Fibroblast of skin of back (primary cell): ENCODE measurements around the gene HDX. TPM values are rescaled to one million over a fixed set of nuclear protein-coding genes. Genes with fewer than 3 reads are reported as not detected.
"Not testable (repeated sequence)": the region's sequence is repeated elsewhere in the genome, so short reads cannot be mapped to it uniquely, and the experiment has no call there.

Experiments
- DNase-seq: peaks from one replicate; pipeline ENCODE4 v3.0.0-alpha.2; 2013
- polyA plus RNA-seq, 2 experiments: library from polyadenylated mRNA; unstranded; fragments of 120-200 nt; gene quantifications; one replicate each; pipeline ENCODE4 v1.2.1, GENCODE V29; 2013; ENCODE audit not compliant: insufficient read length in 2 of 2

HDX gene, protein sequence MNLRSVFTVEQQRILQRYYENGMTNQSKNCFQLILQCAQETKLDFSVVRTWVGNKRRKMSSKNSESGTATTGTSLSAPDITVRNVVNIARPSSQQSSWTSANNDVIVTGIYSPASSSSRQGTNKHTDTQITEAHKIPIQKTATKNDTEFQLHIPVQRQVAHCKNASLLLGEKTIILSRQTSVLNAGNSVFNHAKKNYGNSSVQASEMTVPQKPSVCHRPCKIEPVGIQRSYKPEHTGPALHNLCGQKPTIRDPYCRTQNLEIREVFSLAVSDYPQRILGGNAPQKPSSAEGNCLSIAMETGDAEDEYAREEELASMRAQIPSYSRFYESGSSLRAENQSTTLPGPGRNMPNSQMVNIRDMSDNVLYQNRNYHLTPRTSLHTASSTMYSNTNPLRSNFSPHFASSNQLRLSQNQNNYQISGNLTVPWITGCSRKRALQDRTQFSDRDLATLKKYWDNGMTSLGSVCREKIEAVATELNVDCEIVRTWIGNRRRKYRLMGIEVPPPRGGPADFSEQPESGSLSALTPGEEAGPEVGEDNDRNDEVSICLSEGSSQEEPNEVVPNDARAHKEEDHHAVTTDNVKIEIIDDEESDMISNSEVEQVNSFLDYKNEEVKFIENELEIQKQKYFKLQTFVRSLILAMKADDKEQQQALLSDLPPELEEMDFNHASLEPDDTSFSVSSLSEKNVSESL
- 3.3 TPM for polyA plus RNA-seq (2013, experiment 1 of 2; ENCODE audit: insufficient read length)
- 2.5 TPM for polyA plus RNA-seq (2013, experiment 2 of 2; ENCODE audit: insufficient read length)

DNA sequence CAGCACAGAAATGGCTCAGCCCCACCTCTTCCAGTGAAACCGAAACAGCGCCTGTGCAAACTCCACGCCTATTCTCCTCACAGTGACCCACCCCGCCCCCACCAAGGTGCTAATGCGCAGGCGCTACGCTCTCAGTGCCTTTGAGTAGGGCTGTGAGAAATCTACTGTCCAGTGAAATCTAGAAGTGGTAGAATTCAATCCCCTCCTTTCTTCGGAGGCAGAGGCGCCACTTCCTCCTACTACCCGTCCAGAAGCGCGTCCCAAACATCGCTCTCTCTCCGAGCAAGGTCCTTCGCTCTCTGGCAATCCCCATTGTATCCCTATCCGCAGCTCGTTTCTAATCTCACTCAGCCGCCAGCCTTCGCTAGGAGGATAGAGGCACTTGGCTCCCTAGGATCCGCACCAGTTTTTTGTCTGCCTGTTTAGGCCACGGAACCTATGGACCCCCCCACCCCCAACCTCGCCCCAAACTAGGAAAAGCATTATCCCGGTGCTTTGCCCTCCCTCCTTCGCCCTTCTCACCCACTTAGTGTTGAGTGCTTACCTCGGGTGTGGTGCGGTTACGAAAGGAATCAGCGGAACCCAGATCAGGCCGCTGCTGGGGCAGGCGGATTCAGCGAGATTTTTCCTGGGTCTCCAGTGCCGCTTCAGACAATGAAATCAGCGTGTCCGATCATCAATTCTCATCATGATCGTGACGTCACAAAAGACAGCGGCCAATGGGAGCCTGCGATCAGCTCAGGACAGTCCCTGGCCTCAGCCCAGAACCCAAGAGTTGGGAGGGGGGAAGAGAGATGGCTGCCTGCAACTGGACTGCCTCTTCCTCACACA, at the start of gene HDX:
Gene HDX (minus strand): TSS at position 656 of the 831 bp plus-strand sequence. CDS start 27,056 bp downstream, outside the sequence.
- peak; percentile 86 for DNase-seq

DNA sequence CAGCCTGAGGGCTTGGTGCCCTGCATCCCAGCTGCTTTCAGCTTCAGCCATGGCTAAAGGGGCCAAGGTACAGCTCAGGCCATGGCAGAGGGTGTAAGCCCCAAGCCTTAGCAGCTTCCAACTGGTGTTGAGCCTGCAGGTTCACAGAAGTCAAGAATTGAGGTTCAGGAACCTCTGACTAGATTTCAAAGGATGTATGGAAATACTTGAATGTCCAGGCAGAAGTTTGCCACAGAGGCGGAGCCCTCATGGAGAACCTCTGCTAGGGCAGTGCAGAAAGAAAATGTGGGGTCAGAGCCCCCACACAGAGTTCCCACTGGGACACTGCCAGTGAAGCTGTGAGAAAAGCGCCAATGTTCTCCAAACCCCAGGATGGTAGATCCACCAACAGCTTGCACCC, 39.1 kb upstream of the HDX start:
- DNase-seq: not testable (repeated sequence)

DNA sequence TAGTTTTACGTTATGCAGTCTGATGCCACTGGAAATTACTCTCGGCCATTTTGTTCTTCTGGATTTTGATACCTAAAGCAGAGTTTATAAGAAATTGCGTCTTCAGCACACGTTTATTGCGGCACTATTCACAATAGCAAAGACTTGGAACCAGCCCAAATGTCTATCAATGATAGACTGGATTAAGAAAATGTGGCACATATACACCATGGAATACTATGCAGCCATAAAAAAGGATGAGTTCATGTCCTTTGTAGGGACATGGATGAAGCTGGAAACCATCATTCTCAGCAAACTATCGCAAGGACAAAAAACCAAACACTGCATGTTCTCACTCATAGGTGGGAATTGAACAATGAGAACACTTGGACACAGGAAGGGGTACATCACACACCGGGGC, 35.4 kb upstream of the HDX start:
- DNase-seq: not testable (repeated sequence)

DNA sequence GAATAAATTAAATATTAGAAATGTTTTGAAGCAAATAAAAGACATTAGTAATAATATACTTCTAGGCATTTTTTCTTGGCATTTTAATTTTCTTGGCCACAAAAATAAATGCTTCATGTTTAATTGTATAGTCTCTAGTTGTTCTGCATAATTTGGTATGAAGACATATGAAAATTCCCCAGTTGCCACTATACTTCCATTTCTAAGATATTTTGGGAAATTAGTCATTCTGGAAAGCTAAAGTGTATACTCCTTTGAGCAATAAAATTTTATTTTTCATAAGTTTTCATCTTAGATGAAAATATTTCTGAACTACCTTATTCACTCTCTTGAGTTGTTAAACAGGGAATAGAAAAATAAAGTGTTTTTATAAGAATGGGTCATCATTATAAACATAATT, 13.8 kb downstream of the HDX start:
- no peak for DNase-seq

DNA sequence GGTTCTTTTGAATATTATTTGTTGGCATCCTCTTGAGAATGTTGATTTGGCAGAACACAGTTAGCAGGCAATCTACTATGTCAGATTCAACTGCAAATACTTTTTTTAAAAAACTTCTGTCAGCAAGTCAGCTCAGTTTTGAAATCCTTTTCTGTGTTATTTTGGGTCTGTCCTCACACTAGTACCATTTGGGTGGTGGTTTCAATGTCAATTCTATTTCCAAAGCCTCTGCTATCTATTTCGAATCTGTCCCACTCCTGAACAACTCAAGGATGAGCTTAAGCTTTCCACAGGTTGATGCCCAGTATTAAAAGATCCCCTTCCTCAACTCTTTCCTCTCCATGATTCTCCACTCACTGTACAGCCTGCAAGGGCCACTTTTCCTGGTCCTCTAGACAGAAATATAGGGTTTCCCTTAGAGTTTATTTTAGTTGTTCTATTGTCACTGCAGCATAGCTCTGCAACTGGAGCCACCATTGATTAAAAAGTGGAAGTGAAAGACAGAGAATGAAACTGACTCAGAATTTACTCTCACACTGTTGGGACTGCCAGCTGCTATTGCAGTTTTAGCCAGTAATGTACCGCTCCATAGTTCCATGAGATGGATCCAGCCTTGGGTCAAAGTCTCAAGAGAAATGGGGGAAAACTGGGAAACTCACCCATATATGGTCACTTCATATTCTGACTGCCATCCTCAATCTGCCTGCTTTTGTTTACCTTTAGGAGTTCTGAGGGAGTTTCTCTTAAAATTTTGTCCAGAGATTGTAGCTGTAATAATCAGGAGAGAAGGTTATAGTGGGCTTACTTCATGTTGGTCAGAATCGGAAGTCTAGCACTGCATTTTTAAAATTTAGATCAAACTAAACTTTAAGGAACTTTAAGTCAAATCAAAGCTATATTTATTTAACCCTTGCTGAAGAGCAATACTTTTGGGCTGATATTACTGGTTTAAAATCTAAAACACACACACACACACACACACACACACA, 14.6 kb downstream of the HDX start:
- no peak for DNase-seq

DNA sequence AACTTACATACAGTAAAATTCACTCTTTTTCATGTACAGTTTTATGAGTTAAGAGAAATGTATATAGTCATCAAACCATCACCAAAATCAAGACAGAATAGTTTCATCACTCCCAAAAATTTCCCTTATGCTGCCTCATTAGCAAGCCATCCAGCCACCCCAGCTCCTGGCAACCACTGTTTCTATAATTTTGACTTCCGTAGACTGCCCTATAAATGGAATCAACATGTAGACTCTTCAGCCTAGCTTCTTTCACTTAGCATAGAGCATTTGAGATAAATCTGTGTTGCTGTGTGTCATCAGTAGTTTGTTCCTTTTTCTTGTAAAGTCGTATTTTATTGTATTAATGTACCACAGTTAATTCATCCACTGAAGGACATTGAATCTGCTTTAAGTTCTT, 23.2 kb downstream of the HDX start:
- DNase-seq: no peak

DNA sequence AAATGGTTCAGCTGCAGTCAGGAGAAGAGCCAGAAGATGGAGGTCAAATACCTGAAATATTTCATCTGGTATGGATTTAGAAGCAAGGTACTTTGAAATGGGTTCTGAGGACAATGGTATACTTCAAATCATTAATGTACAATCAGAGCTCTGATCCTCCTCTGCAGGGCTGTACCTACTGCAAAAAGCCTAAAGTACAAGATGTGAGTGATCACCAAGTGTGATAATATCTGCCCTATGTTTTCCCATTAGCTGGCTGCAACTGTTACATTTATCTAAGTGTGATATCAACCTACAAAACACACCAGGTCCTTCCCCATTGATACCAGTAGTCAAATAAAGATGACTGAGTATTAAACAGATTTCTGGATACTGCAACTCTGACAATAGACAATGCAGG, 25.1 kb downstream of the HDX start:
- DNase-seq: no peak

DNA sequence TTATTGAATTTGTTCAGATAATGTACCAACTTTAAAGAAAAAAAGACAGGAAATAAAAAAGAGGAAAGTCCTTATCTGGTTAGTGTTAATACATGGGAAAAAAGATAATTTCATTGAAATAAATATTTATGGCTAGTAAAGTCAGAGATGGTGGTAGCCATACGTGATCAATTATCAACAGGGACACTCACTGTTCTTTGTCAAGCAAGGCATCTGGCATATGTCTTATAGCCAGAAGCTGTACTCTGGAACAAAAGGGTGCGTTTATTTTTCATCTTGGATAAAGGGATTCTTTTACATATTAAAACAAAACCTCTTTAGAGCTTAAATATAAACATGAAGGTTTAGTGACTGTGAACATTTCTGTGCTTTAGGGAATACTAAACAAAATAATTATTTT, 26.7 kb downstream of the HDX start:
- DNase-seq: no peak

DNA sequence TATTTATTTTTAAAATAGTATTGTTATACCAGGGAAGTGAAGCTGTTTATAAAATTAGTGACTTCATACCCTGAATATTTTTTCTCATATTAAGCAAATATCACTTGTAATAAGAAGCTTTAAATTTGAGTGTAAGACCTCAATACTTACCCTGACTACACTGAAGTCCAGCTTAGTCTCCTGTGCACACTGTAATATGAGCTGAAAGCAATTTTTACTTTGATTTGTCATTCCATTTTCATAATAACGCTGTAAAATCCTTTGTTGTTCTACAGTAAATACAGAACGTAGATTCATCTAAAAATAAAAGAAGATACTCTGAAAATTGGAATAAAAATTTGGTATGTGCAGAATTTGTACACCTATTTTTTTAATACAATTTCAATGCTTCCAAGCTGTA, 27.2 kb downstream of the HDX start:
- DNase-seq: no peak

DNA sequence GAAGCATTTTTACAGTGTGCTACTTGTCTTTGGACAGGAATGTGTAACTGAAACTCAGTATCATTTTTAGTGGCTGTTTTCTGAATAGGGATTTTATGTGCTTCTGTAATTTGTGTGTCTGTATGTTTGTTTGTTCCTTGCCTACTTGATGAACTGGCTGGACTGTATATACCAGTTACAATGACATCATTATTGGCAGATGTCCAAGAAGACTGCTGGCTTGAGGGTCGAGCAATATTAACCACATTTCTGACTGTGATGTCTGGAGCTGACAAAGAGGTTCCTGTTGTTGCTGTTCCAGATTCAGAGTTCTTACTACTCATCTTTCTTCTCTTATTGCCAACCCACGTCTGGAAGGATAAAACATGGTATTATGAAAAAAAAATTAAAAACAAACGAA, 33.0 kb downstream of the HDX start:
- DNase-seq: peak; percentile 17

DNA sequence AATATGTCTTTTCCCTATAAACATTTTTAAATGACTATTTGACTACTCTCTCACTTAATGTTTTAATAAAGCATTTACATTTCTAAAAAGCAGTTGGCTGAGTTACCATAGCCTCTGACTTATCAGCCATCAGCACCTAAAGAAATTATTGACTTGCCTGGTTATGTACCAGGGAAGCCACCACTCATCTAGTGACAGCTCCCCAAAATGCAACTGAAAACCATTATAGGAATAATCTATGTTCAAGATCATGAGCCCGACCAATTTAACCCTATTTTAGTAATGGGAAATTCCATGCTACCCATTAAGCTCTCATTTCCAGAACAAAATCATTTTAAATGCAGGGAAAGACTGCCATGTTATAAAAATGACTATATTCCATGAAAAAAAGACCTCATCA, 34.4 kb downstream of the HDX start:
- DNase-seq: no peak

DNA sequence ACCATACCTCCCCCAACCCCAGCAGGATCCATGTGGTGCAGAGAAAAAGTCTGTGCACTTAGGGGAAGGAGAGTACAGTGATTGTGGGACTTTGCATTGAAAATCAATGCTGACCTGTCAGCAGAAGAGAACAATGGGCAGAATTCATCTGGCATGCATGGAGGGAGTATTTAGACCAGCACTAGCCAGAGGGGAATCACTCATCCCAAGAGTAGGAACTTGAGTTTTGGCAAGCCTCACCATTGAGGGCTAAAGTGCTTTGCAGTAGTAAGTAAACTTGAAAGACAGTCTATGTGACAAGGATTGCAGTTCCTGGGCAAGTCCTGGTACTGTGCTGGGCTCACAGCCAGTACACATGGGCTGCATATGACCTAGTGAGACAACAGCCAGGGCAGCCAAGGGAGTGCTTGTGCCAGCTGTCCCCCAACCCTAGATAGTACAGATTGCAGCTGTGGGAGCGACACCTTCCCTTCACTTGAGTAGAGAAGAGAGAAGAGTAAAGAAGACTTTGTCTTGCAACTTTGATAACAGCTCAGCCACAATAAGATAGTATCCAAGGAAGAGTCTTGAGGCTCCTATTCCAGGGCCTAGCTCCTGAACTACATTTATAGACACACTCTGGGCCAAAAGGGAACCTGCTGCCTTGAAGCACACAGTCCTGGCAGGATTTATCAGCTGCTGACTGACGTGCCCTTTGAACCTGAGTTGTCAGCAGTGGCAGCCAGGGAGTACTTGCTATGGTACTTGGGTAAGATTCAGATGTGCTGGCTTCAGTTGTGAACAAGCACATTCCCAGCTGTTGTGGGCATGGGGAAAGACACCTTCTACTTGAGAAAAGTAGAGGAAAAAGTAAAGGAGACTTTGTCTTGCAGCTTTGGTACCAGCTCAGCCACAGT, 48.7 kb downstream of the HDX start:
- DNase-seq: no peak

DNA sequence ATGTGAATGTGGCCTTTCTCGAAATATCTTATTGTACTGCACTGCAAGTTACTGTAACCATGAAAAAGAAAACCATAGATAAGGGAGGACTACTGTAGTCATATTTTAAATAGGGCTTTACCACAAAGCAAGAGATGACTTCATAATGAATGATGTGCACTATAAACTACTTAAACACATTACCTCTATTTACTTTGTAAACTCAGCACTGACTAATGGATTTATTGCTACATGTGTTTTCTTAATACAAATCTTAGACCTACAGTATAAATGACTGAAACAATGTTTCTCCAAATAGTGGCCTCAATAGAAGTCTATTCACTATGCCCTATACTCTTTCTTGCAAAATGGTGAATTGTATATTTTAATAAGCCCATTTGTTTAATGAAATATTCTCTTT, 61.1 kb downstream of the HDX start:
- peak; percentile 12 for DNase-seq

DNA sequence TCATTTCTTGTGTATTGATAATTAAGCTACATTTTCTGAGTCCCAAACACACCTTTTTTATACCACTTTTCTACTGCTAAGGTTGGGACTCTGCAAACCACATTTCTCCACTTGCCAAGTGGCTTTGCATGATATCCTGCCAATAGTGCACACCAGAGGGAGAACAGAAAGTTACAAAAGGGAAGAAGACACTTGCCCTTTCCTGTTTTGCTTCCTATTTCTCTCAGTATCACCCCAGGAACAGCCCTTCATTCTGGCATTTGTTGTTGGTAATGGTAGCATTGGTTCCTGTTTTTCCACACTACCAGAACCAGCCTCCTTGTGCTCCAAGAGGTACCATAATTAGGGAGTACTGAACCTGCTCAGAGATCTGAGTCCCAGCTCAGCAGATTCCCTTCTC, 87.1 kb downstream of the HDX start:
- no peak for DNase-seq

DNA sequence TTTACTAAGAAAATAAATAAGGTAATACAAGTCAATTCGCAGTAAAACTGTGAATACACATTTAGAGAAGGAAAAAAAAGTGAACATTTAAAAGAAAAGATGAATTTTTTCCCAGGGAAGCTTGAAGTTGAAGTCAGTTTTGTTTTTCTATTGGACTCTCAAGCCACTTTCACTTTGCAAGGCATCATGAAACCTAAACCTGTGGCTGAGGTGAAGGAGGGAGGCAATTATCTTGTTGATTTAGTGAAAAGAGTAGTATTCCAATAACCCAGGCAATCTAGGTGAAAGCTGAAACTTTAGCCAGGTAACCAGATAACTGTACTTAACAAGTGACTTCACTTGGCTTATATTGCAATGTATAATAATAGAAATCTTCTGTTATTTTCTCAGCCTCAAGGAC, 138.6 kb downstream of the HDX start:
- DNase-seq: no peak

DNA sequence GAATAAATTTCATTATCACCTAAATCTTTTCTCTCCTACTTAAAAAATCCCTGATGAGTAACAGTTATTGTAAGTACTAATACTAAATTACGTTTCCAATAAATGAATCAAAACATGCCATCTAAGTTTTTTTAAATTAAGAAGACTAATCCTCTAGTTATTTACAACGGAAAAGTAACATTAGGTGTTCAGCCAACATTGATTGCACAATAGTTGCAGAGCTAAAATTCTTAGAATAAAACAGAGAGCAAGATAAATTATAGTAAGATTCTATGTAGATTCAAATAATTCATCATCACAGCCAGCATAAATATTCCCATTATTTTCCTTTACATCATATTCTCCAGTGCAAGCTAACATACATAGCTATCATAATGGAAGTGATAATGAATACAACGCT, 139.2 kb downstream of the HDX start:
- no peak for DNase-seq

DNA sequence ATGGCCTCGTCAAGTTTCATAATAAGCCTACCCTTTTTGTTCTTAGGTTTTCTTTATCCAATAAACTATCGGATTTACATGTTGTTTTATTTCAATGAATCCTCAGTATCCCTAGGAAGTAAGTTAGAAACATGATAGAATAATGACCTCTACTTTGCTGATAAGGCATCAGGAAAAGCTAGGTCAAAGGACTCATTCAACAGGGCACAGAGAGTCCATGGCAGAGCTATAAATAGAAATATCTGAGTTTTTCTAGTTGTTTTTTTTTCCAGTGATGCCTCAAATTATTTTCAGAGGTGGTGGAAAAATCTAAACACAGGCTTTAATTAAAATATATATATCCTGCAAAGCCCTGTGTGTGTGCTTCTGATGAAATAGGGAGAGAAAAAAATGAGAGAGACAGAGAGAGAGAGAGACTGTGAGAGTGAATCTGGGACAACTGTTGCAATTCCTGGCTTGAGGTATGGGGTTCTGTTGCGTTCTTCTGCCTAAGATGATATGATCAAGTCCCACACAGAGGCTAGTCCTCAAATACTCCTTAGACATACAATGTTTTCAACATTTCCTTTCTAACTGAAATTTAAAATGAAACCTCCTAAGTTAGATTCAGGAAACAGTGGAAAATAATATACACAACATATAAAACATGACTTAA, 139.9 kb downstream of the HDX start:
- DNase-seq: no peak

DNA sequence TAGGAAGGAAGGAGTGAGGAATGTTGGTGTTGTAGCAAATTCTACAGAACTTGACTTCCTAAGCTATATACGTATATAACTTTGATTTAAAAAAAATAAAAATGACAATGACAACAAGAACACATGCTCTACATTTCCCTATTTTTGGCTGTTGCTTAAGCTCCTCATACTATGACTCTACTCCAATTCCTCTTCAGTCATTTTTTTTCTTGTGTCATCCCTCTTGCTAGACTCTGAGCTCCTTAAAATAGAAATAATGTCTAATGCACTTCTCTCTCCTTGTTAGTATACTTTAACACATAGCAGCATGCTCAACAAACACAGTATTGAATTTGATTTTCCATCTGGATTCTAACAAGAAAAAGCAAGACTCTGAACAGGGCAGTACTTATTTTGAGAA, 144.0 kb downstream of the HDX start:
- DNase-seq: no peak

DNA sequence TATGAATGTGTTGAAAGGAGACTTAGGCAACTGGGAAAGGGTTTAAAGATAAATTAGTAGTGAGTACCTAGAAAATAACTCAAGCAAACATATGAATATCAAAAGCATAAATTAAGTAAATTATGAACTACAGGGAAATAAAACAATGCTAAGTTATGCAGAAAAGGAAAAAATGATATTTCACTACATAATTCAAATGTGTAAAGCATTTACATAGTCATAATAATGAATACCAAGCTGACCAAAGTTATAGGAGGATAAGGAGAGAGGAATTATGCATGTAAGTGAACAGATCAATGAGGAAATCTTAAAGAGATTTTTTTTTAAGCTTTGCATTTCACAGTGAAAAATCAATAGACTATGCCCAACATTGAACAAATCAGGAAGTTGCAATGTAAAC, 145.0 kb downstream of the HDX start:
- DNase-seq: no peak

DNA sequence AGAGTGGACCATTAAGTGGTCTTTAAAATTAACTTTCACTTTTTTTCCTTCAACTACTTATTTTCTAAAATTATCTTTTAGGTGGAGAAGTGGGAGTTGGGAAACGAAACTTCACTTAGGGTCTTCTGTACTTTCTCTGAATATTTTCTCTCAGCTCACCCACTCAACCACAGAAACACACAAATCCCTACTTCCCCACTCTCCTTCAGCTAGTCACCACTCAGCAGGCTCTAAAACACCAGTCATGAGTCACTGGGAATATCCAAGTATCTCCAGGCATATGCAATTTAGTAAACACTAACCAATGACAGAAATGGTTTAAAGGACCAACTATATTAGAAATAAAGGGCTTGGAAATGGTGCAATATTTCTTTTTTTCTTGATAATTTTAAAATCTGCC, 161.3 kb downstream of the HDX start:
- peak; percentile 36 for DNase-seq
